ENCODE data around the gene PRSS16. TPM values are rescaled to one million over a fixed set of nuclear protein-coding genes. Genes with fewer than 3 reads are reported as not detected.
A peak's percentile ranks its signal among the peaks of the same experiment; 100 is the strongest.
"Not testable (repeated sequence)": the region's sequence is repeated elsewhere in the genome, so short reads cannot be mapped to it uniquely, and the experiment has no call there.

Gene PRSS16
- total RNA-seq, 2 donors from 2014 or later = 12.5 to 14.1 TPM

- H3K36me3 Mint-ChIP-seq (ENCODE audit: low read depth) = no peaks in the 10 kb centered on the region
- H3K4me3 Mint-ChIP-seq = no peak overlapping the region
- Histone ChIP-seq H3K36me3 (ENCODE audit: control insufficient read depth, insufficient read depth, low read length) (no peaks in the 10 kb centered on the region), H3K4me1 (ENCODE audit: control insufficient read depth, insufficient read depth, low read length) (no peaks in the 10 kb centered on the region), H3K27ac (ENCODE audit: low read depth, low read length) (no peak overlapping the region), H3K9ac (ENCODE audit: extremely low read depth, low read length, poor library complexity, severe bottlenecking) (no peak overlapping the region), H3K9me3 (ENCODE audit: control insufficient read depth, low read length) (no peaks in the 10 kb centered on the region), H3K27me3 (ENCODE audit: control insufficient read depth, insufficient read depth, low read length, poor library complexity, severe bottlenecking) (no peaks in the 10 kb centered on the region), H3K4me3 (ENCODE audit: low read length) (no peak overlapping the region)
- TF ChIP-seq CTCF (conservative IDR thresholded peaks at IDR 0.05) = no peak
- DNase-seq = no peak
- H3K9me3 Mint-ChIP-seq = peaks cover 2% of the 10 kb centered on the region
- H3K4me1 Mint-ChIP-seq = no peaks in the 10 kb centered on the region
- WGBS, 2 experiments (ENCODE audit: insufficient coverage in 1 of 2, insufficient read length in 1 of 2) = 96 to 97% methylated on average over 6 to 17 of the region's 21 CpGs
- H3K27ac Mint-ChIP-seq = no peak overlapping the region
- peaks cover 6% of the 10 kb centered on the region for H3K27me3 Mint-ChIP-seq (ENCODE audit: insufficient read depth)
These were observed 30.6 kb upstream of the PRSS16 start for GRCh38 chr6:27216874-27217273.

- not testable (repeated sequence) for H3K9me3 Mint-ChIP-seq; H3K36me3 ChIP-seq (ENCODE audit: control insufficient read depth, insufficient read depth, low read length); H3K4me1 ChIP-seq (ENCODE audit: control insufficient read depth, insufficient read depth, low read length); H3K4me3 Mint-ChIP-seq; H3K9ac ChIP-seq (ENCODE audit: extremely low read depth, low read length, poor library complexity, severe bottlenecking); H3K36me3 Mint-ChIP-seq (ENCODE audit: low read depth); H3K27me3 Mint-ChIP-seq (ENCODE audit: insufficient read depth); H3K27ac ChIP-seq (ENCODE audit: low read depth, low read length); DNase-seq; H3K4me1 Mint-ChIP-seq; H3K9me3 ChIP-seq (ENCODE audit: control insufficient read depth, low read length); H3K27ac Mint-ChIP-seq; H3K4me3 ChIP-seq (ENCODE audit: low read length); H3K27me3 ChIP-seq (ENCODE audit: control insufficient read depth, insufficient read depth, low read length, poor library complexity, severe bottlenecking)
- 90 to 98% methylated on average over 4 to 14 of the region's 15 CpGs for WGBS, 2 experiments (ENCODE audit: insufficient coverage in 1 of 2, insufficient read length in 1 of 2)
These were observed 24.5 kb upstream of the PRSS16 start for GRCh38 chr6:27222971-27223370.

GRCh38 chr6:27224729-27225128, 22.8 kb upstream of the PRSS16 start:
- H3K27me3 ChIP-seq (ENCODE audit: control insufficient read depth, insufficient read depth, low read length, poor library complexity, severe bottlenecking) = no peaks in the 10 kb centered on the region
- TF ChIP-seq CTCF (conservative IDR thresholded peaks at IDR 0.05) = no peak
- H3K36me3 ChIP-seq (ENCODE audit: control insufficient read depth, insufficient read depth, low read length) = no peaks in the 10 kb centered on the region
- Mint-ChIP-seq H3K27me3 (ENCODE audit: insufficient read depth) (peaks cover 6% of the 10 kb centered on the region), H3K9me3 (no peaks in the 10 kb centered on the region), H3K36me3 (ENCODE audit: low read depth) (no peaks in the 10 kb centered on the region), H3K4me3 (no peak overlapping the region), H3K4me1 (peaks cover 5% of the 10 kb centered on the region), H3K27ac (no peak overlapping the region)
- no peak overlapping the region for H3K27ac ChIP-seq (ENCODE audit: low read depth, low read length)
- H3K9ac ChIP-seq (ENCODE audit: extremely low read depth, low read length, poor library complexity, severe bottlenecking) = no peak overlapping the region
- no peaks in the 10 kb centered on the region for H3K4me1 ChIP-seq (ENCODE audit: control insufficient read depth, insufficient read depth, low read length)
- H3K9me3 ChIP-seq (ENCODE audit: control insufficient read depth, low read length) = no peaks in the 10 kb centered on the region
- H3K4me3 ChIP-seq (ENCODE audit: low read length) = no peak overlapping the region
- 69 to 77% methylated on average over 2 to 4 of the region's 4 CpGs for WGBS, 2 experiments (ENCODE audit: insufficient coverage in 1 of 2, insufficient read length in 1 of 2)
- DNase-seq = no peak

GRCh38 chr6:27228963-27229477, 18.5 kb upstream of the PRSS16 start:
- no peaks in the 10 kb centered on the region for H3K36me3 Mint-ChIP-seq (ENCODE audit: low read depth)

More at GRCh38 chr6:27228963-27229477, 18.5 kb upstream of the PRSS16 start:
- WGBS, 2 experiments (ENCODE audit: insufficient coverage in 1 of 2, insufficient read length in 1 of 2) = 90 to 94% methylated on average over 3 to 5 of the region's 5 CpGs
- Histone ChIP-seq H3K4me1 (ENCODE audit: control insufficient read depth, insufficient read depth, low read length) (no peaks in the 10 kb centered on the region), H3K27me3 (ENCODE audit: control insufficient read depth, insufficient read depth, low read length, poor library complexity, severe bottlenecking) (no peaks in the 10 kb centered on the region), H3K36me3 (ENCODE audit: control insufficient read depth, insufficient read depth, low read length) (no peaks in the 10 kb centered on the region), H3K27ac (ENCODE audit: low read depth, low read length) (no peak overlapping the region), H3K9me3 (ENCODE audit: control insufficient read depth, low read length) (no peaks in the 10 kb centered on the region), H3K4me3 (ENCODE audit: low read length) (peak overlapping the region; percentile 85), H3K9ac (ENCODE audit: extremely low read depth, low read length, poor library complexity, severe bottlenecking) (no peak overlapping the region)
- Mint-ChIP-seq H3K4me1 (peaks cover 5% of the 10 kb centered on the region), H3K9me3 (no peaks in the 10 kb centered on the region), H3K27ac (no peak overlapping the region), H3K27me3 (ENCODE audit: insufficient read depth) (no peaks in the 10 kb centered on the region), H3K4me3 (no peak overlapping the region)
- TF ChIP-seq CTCF (conservative IDR thresholded peaks at IDR 0.05) = no peak
- no peak for DNase-seq

All from endodermal cell (in vitro differentiated cells).